GM19438 (cell line): ENCODE results near the gene LRRC25.
"Not testable (repeated sequence)": the region's sequence is repeated elsewhere in the genome, so short reads cannot be mapped to it uniquely, and the experiment has no call there.

Experiments used
- ATAC-seq: cut with Tn5 transposase; IDR thresholded peaks from one replicate; pipeline ENCODE4 v1.9.1; 2021; ENCODE audit warnings: low read depth; ENCODE audit not compliant: unreplicated experiment

Gene LRRC25

GRCh38 chr19:18353378-18354005 lies 43.9 kb downstream of the LRRC25 start:
- no peak for ATAC-seq

GRCh38 chr19:18351544-18351943 lies 45.9 kb downstream of the LRRC25 start:
- no peak for ATAC-seq

GRCh38 chr19:18350490-18350889 lies 46.9 kb downstream of the LRRC25 start:
- ATAC-seq: no peak

- ATAC-seq: no peak
These were observed 47.8 kb downstream of the LRRC25 start for GRCh38 chr19:18349524-18350128.

- ATAC-seq: not testable (repeated sequence)
These were observed 48.5 kb downstream of the LRRC25 start for GRCh38 chr19:18348818-18349339.

- ATAC-seq: no peak
These were observed 49.3 kb downstream of the LRRC25 start for GRCh38 chr19:18348171-18348570.

- ATAC-seq: no peak
These were observed 51.3 kb downstream of the LRRC25 start for GRCh38 chr19:18346091-18346490.

GRCh38 chr19:18345296-18345695 lies 52.1 kb downstream of the LRRC25 start:
- no peak for ATAC-seq

- no peak for ATAC-seq
These were observed 52.9 kb downstream of the LRRC25 start for GRCh38 chr19:18344582-18344950.

- no peak for ATAC-seq
These were observed 55.3 kb downstream of the LRRC25 start for GRCh38 chr19:18342090-18342632.
